A549 (cell line): Measurements from ENCODE around the gene PCDHGA10.
"Not testable (repeated sequence)": the region's sequence is repeated elsewhere in the genome, so short reads cannot be mapped to it uniquely, and the experiment has no call there.

ENCODE experiments used
- BCL3 ChIP-seq: fragments of >200 bp; sonication (Bioruptor Twin); formaldehyde crosslinking; IDR thresholded peaks from 3 replicates; pipeline ENCODE4 v1.6.1; 2016
- CHD2 ChIP-seq: fragments of 150-350 bp; IDR thresholded peaks from 2 replicates; pipeline ENCODE4 v1.6.1; 2014; ENCODE audit warnings: low read length; ENCODE audit not compliant: partially characterized antibody
- CTCF ChIP-seq: fragments of >200 bp; sonication (Bioruptor Twin); formaldehyde crosslinking; IDR thresholded peaks from 3 replicates; pipeline ENCODE4 v1.5.1; 2016
- ELK1 ChIP-seq: fragments of 150-350 bp; IDR thresholded peaks from 2 replicates; pipeline ENCODE4 v1.6.1; 2014; ENCODE audit warnings: low read depth, mild to moderate bottlenecking, low read length
- EP300 ChIP-seq, 2 experiments: fragments of >200 bp; sonication (Bioruptor Twin); formaldehyde crosslinking; IDR thresholded peaks; 2 replicates in 1 of 2; 3 replicates in 1 of 2; pipeline ENCODE4 v1.6.1; 2016 to 2017
- HDAC2 ChIP-seq: fragments of 200-600 bp; sonication (generic); IDR thresholded peaks from 2 replicates; pipeline ENCODE4 v1.6.1; 2016
- MAZ ChIP-seq: fragments of 150-350 bp; IDR thresholded peaks from 2 replicates; pipeline ENCODE4 v1.6.1; 2014; ENCODE audit warnings: antibody characterized with exemption, low read depth, low read length, borderline replicate concordance
- MYC ChIP-seq: IDR thresholded peaks from 2 replicates; pipeline ENCODE4 v1.6.1; 2012; ENCODE audit warnings: mild to moderate bottlenecking, inconsistent platforms, low read length, improper control_type of control experiment, borderline replicate concordance
- POLR2A ChIP-seq: IDR thresholded peaks from 2 replicates; pipeline ENCODE4 v1.6.1; 2012; ENCODE audit warnings: mild to moderate bottlenecking, low read length
- TP53 ChIP-seq: fragments of 250-450 bp; sonication (Bioruptor Pico); IDR thresholded peaks from 2 replicates; pipeline ENCODE4 v1.5.0; 2021; ENCODE audit warnings: mild to moderate bottlenecking, moderate library complexity
- USF2 ChIP-seq: fragments of 450-650 bp; IDR thresholded peaks from 2 replicates; pipeline ENCODE4 v1.6.1; 2014; ENCODE audit warnings: antibody characterized with exemption

GRCh38 chr5:141387557-141388311 is 25.1 kb upstream of the PCDHGA10 start, which contains the start of gene PCDHGB4:
- peak; percentile 13; the same call in 1 of the 3 replicates for TF ChIP-seq CTCF
- TF ChIP-seq EP300 (IDR thresholded peaks at IDR 0.05); ELK1; HDAC2; TP53 (CRISPR knock-in tag); CHD2; BCL3; USF2; MYC; POLR2A; MAZ: not testable (repeated sequence)
